Measurements from ENCODE around the gene STARD8.
"Not testable (repeated sequence)": the region's sequence is repeated elsewhere in the genome, so short reads cannot be mapped to it uniquely, and the experiment has no call there.

Gene STARD8

GRCh38 chrX:68647156-68647957 lies at the start of gene STARD8:
Gene STARD8, plus strand, starts transcription at chrX:68647666. Its CDS starts 217 bp downstream, at chrX:68647883.
- DNase-seq = no peak

GRCh38 chrX:68598841-68599240 lies 48.6 kb upstream of the STARD8 start:
- no peak for DNase-seq

- no peak for DNase-seq
Measured at GRCh38 chrX:68599256-68600152, 48.0 kb upstream of the STARD8 start.

- DNase-seq = not testable (repeated sequence)
Measured at GRCh38 chrX:68604216-68604615, 43.2 kb upstream of the STARD8 start.

- not testable (repeated sequence) for DNase-seq
Measured at GRCh38 chrX:68614733-68615132, 32.7 kb upstream of the STARD8 start.

- DNase-seq = no peak
Measured at GRCh38 chrX:68627986-68628385, 19.5 kb upstream of the STARD8 start.

- DNase-seq = not testable (repeated sequence)
Measured at GRCh38 chrX:68629936-68630335, 17.5 kb upstream of the STARD8 start.

- DNase-seq = no peak
Measured at GRCh38 chrX:68631336-68631735, 16.1 kb upstream of the STARD8 start.

- no peak for DNase-seq
Measured at GRCh38 chrX:68632491-68632890, 15.0 kb upstream of the STARD8 start.

GRCh38 chrX:68633981-68634380 lies 13.5 kb upstream of the STARD8 start:
- no peak for DNase-seq

GRCh38 chrX:68634649-68635227 lies 12.7 kb upstream of the STARD8 start:
- no peak for DNase-seq

GRCh38 chrX:68640661-68641060 lies 6.8 kb upstream of the STARD8 start:
- DNase-seq = no peak

- DNase-seq = no peak
Measured at GRCh38 chrX:68644861-68645260, 2.6 kb upstream of the STARD8 start.

- no peak for DNase-seq
Measured at GRCh38 chrX:68646421-68646820, 1.0 kb upstream of the STARD8 start.

- no peak for DNase-seq
Measured at GRCh38 chrX:68648960-68649359, 1.5 kb downstream of the STARD8 start.

GRCh38 chrX:68650491-68650890 lies 3.0 kb downstream of the STARD8 start:
- DNase-seq = no peak

- DNase-seq = no peak
Measured at GRCh38 chrX:68651110-68651509, 3.6 kb downstream of the STARD8 start.

- no peak for DNase-seq
Measured at GRCh38 chrX:68652326-68653170, 5.1 kb downstream of the STARD8 start.

- no peak for DNase-seq
Measured at GRCh38 chrX:68654693-68655092, 7.2 kb downstream of the STARD8 start.

- not testable (repeated sequence) for DNase-seq
Measured at GRCh38 chrX:68656473-68656872, 9.0 kb downstream of the STARD8 start.

- DNase-seq = no peak
Measured at GRCh38 chrX:68658530-68658929, 11.1 kb downstream of the STARD8 start.

GRCh38 chrX:68659385-68659784 lies 11.9 kb downstream of the STARD8 start:
- DNase-seq = no peak

- no peak for DNase-seq
Measured at GRCh38 chrX:68659786-68660185, 12.3 kb downstream of the STARD8 start.
